NOMO-1 treated with dmso at 0.1 percent for 144 hours (cell line): ENCODE data around the gene RGL1.
"Not testable (repeated sequence)": the region's sequence is repeated elsewhere in the genome, so short reads cannot be mapped to it uniquely, and the experiment has no call there.

Experiments
- DNase-seq: peaks from one replicate; lab custom pipeline; 2025; ENCODE audit not compliant: unreplicated experiment; lab: John Stamatoyannopoulos, UW

The RGL1 gene

GRCh38 chr1:183804916-183805841, at the start of gene RGL1:
TSS of gene RGL1 (plus strand) at chr1:183805120. CDS start at chr1:183805298, 178 bp downstream.
- peak; percentile 28 for DNase-seq

- no peak for DNase-seq
Measured at GRCh38 chr1:183756326-183756725, 48.6 kb upstream of the RGL1 start.

GRCh38 chr1:183757061-183757460, 47.9 kb upstream of the RGL1 start:
- no peak for DNase-seq

DNA sequence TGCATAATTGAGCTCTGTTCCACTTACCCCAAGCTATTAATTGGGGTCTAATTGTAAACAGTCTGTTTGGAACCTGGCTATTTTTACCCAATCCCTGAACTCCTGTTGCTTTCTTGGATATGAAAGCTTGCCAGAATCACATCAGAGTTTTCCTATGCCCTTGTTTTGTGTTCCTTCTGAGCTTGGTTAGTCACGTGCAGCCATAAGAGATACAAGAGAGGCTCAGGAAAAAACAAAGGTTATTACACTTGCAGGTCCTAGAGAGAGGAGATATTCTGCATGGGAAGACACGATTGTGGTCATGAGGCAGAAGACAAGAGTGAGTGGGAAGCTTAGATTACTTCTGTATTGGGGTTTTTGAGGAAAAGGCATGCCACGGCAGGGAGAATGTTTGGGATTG, 46.0 kb upstream of the RGL1 start:
- no peak for DNase-seq

GRCh38 chr1:183760661-183761060, 44.3 kb upstream of the RGL1 start:
- no peak for DNase-seq

DNA sequence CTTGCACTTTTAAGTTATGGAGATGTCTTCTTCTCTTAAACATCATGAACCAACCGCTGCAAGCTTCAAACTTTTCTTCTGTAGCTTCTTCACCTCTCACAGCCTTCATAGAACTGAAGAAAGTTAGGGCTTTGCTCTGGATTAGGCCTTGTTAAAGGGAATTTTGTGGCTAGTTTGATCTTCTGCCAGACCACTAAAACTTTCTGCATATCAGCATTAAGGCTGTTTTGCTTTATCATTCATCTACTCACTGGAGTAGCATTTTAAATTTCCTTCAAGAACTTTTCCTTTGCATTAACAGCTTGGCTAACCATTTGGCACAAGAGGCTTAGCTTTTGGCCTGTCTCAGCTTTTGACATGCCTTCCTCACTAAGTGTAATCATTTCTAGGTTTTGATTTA, 43.0 kb upstream of the RGL1 start:
- no peak for DNase-seq

- DNase-seq, result not testable (repeated sequence)
Measured at GRCh38 chr1:183762856-183763255, 42.1 kb upstream of the RGL1 start.

- no peak for DNase-seq
Measured at GRCh38 chr1:183764981-183765380, 39.9 kb upstream of the RGL1 start.

DNA sequence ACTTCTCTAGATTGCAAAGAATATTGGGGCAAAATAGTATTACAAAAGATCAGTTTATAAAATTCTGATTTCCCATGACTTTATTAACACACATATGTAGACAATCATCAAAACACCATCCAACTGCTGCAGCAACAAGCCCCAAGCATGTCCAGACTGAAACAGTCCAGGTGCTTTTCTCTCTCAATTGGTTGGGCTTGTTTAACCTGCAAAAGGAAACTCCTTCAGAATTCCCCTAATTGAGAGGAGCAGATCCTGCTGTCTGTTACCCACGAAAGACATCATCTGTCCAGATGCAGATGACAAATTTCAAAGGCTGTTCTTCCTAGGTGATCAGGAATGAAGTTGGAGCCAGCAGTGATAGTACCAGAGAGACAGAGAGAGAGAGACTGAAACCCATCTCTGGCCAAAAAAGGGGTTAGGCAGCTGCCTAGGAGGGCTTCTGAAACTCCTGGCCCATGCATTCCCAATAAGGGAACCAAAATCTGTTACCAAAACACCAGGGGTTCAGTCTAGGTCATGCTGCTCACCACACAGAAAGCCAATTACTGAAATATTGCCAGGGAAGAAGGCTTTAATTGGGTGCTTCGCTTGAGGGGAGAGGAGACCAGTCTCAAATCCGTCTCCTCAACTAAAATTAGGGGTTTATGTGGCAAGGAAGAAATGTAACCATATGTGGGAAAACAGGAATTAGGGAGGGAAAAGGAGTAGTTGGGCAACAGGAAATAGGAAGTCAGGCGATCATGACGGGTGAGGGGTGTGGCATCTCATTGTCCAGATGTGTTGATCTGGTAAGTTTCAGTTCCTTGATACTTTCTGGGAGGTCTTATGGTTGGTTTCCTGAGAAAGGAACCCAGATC, 34.7 kb upstream of the RGL1 start:
- no peak for DNase-seq

GRCh38 chr1:183770816-183771128, 34.1 kb upstream of the RGL1 start:
- no peak for DNase-seq

DNA sequence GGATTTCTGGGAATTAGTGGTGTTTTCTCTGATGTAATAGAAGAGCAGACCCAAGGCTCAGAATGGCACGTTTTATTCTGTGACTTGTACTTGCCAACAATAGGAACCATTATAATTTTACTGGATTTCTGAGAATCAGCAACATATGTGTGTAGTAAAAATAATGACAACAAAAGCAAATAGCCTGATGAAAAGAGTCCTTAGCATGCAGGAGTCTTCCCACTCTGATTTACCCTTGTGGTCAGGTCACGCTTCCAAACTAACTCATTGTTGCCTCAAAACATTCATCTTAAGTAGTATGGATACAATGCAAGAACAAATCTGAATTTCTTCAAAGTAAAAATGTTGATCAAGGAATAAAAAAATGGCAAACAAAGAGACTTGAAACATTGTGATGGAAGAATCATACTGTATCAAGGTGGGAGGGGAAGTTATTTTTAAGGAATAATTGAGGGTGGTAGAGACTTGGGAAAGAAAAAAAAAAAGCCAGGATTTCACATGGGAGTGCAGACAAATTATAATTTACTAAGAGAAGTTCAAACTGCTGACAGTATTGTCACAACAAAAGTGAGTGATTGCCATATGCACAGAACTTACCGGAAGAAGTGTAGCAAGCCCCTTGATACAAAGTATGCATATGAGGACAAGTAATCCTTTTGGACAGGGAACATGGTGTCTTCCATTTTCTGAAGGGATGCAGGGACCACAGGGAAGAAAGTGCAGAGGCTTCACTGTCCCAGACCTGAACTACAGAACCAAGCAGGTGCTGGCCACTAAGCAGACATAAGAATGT, 31.2 kb upstream of the RGL1 start:
- DNase-seq, result no peak

DNA sequence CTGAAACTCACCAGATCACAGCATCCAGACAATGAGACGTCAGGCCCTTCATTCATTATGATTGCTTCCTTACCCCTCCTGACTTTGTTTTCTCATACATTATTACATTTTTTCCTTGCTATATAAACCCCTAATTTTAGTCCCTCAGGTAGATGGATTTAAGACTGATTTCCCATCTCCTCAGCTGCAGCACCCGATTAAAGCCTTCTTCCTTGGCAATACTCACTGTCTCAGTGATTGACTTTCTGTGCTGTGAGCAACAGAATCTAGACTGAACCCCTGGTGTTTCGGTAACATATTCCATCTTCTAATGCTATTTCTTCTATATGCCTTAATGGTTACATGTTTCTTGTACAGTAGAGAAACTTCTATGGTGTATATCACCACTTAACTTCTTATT, 30.0 kb upstream of the RGL1 start:
- no peak for DNase-seq

DNA sequence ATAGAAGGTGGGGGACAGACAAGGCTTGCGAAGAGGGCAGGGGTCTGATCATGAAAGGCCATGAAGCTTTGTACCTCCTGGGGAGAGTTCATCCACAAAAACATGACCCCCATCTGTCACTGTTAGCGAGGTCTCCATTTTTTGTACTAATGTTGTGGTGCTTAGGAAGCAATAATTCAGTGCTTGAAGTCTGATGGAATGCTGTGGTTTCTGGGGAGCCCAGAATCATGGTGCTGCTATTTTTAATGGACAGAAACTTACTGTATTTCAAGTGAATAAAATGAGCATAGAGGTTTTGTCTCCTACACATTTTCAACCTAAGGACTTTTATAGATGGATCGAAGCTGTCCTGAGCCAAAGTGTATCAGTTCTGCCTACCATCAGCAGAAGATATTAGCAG, 28.2 kb upstream of the RGL1 start:
- DNase-seq, result no peak

GRCh38 chr1:183777328-183777727, 27.6 kb upstream of the RGL1 start:
- no peak for DNase-seq

DNA sequence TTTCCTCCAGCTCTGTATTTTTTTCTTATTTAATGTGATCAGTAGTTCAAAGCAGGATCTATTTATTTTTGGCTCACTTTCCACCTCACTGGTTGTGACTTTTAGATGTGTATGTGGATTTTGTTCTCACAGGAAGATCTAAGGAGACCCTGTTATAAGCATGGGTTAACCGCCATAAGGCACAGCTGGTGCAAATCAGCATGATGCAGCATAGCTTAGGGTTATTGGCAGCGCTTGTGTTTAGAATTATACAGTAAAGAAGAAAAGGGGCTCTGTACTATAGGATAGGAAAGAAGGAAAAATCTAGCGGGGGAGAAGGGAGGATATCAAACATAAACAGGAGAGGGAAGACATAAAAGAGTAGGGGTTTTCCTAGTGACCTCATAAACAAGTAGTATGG, 26.9 kb upstream of the RGL1 start:
- no peak for DNase-seq

- DNase-seq, result no peak
Measured at GRCh38 chr1:183778568-183779433, 26.1 kb upstream of the RGL1 start.

GRCh38 chr1:183780159-183780558, 24.8 kb upstream of the RGL1 start:
- DNase-seq, result no peak

DNA sequence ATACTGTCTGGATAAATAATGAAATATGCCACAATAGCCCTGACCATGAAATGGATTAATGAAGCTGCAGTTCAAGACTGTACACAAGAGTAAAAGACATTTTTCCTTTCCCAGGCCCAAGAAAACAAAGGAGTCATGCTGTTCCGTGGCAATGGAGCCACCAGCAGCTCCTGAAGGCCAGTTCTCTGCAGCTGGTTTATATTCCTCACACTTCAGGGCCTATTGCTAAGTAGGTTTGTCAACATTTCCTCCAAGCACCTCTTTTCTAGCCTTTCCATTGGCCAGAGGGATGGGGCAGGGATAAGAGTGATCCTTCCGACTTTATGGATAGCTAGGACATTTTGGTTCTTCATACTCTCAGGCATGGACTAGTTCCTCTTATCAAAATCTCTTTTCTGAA, 24.2 kb upstream of the RGL1 start:
- DNase-seq, result no peak

DNA sequence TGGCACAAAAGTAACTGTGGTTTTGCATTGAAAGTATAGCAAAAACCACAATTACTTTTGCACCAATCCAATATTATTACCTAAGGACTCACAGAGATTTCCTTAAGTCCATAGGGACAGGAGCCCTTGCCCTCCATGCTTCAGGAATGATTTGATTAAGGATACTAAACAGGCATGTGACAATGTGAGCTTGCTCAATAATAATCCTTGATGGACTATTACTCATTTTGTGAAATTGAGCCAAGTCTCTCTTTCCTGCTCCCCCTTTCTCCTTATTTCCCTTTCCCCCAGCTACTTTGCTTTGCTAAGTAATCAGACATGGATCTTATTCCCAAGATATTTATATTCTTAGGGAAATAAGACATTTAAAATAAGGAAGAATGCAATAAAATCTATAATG, 21.6 kb upstream of the RGL1 start:
- no peak for DNase-seq
